Upper lobe of right lung (tissue), 1 donor: ENCODE data around the gene SSBP2. TPM values are rescaled to one million over a fixed set of nuclear protein-coding genes. Genes with fewer than 3 reads are reported as not detected.
"Not testable (repeated sequence)": the region's sequence is repeated elsewhere in the genome, so short reads cannot be mapped to it uniquely, and the experiment has no call there.

Experiments used
- ATAC-seq: fragments of 200-7000 bp; cut with Tn5 transposase; one replicate; pipeline ENCODE4 v1.9.1; 2020; ENCODE audit warnings: mild to moderate bottlenecking, moderate library complexity
- DNase-seq: peaks from one replicate; pipeline ENCODE4 v3.0.0-alpha.2; 2020
- H3K27ac ChIP-seq: fragments of 200-600 bp; one replicate; pipeline ENCODE4 v1.8.0; 2022
- H3K27me3 ChIP-seq: fragments of 200-600 bp; one replicate; pipeline ENCODE4 v1.8.0; 2022; ENCODE audit warnings: mild to moderate bottlenecking
- H3K36me3 ChIP-seq: fragments of 200-600 bp; one replicate; pipeline ENCODE4 v1.8.0; 2022
- H3K4me1 ChIP-seq: fragments of 200-600 bp; one replicate; pipeline ENCODE4 v1.8.0; 2022
- H3K4me3 ChIP-seq: fragments of 200-600 bp; one replicate; pipeline ENCODE4 v1.8.0; 2022; ENCODE audit warnings: mild to moderate bottlenecking
- H3K9me3 ChIP-seq: fragments of 200-600 bp; one replicate; pipeline ENCODE4 v1.8.0; 2022
- intact Hi-C: fragments of 100-400 bp; cut with DNase I; formaldehyde crosslinking; loops from one replicate; pipeline ENCODE4 v1.11.0; 2022
- total RNA-seq: library from RNA; stranded (reverse); fragmentation: NEBNext Ultra II Directional; extraction: Animal tissue kit (Norgen Biotek cat#: 25700); gene quantifications from one replicate; pipeline ENCODE4 v1.2.1, GENCODE V29; 2021
- TF ChIP-seq, protein P1 (sequence below): fragments of 200-600 bp; IDR thresholded peaks from one replicate; pipeline ENCODE4 v1.8.0; 2022; ENCODE audit warnings: antibody characterized with exemption
- donor health status: DM: no; HTN: yes; CAD: no; lungs with severe emphysema.

The SSBP2 gene
- total RNA-seq, 1 donor from 2014 or later = 43.8 TPM

DNA sequence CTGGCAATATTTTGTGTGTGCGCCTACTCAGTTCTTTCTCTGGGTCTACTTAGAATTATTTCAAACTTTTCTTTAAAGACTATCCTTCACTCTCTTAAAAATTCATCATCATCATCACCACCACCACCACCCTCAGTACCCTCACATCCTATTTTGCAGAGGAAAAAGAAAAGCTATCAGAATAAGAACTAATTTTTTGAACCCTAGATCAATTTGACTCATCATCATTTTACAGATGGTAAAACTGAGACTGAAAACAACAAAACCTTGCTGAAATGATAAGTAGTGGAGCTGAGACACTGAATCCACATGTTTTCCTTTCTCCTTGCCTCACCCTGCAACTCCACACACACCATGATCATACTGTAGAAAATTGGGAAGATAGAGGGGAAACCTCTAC lies 119.3 kb downstream of the SSBP2 start:
- intact Hi-C loops = no loop called here

DNA sequence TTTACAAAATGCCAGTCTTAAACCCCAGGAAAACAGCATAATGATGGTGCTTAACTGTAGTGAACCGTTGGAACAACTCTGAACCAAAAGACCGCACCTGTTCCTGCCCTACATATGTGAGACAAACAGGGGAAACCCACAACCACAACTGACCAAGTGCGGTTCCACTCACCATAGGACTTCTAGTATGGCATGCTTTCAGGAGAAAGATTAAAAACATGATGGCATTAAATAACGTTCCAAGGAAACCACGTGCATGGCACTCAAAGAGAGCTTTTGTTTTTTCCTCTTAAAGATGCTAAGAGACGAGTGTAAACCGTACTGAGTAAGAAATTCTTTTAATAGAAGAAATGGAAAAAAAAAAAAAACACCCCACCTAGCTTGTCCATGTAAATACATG lies 119.8 kb downstream of the SSBP2 start:
- intact Hi-C loops = no loop called here
- DNase-seq (no peak), ATAC-seq (no peak)
- Histone ChIP-seq H3K36me3 (no peaks in the 10 kb centered on the region), H3K27me3 (no peaks in the 10 kb centered on the region), H3K4me1 (no peaks in the 10 kb centered on the region), H3K4me3 (no peak overlapping the region), H3K9me3 (no peaks in the 10 kb centered on the region), H3K27ac (no peak overlapping the region)
- TF ChIP-seq, protein P1, sequence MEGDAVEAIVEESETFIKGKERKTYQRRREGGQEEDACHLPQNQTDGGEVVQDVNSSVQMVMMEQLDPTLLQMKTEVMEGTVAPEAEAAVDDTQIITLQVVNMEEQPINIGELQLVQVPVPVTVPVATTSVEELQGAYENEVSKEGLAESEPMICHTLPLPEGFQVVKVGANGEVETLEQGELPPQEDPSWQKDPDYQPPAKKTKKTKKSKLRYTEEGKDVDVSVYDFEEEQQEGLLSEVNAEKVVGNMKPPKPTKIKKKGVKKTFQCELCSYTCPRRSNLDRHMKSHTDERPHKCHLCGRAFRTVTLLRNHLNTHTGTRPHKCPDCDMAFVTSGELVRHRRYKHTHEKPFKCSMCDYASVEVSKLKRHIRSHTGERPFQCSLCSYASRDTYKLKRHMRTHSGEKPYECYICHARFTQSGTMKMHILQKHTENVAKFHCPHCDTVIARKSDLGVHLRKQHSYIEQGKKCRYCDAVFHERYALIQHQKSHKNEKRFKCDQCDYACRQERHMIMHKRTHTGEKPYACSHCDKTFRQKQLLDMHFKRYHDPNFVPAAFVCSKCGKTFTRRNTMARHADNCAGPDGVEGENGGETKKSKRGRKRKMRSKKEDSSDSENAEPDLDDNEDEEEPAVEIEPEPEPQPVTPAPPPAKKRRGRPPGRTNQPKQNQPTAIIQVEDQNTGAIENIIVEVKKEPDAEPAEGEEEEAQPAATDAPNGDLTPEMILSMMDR = no peak

More for the DNA sequence above, 119.3 kb downstream of the SSBP2 start:
- Histone ChIP-seq H3K9me3 (no peaks in the 10 kb centered on the region), H3K27ac (no peak overlapping the region), H3K4me3 (no peak overlapping the region), H3K4me1 (no peaks in the 10 kb centered on the region), H3K27me3 (no peaks in the 10 kb centered on the region), H3K36me3 (no peaks in the 10 kb centered on the region)
- TF ChIP-seq, protein P1 = no peak
- DNase-seq (no peak), ATAC-seq (no peak)

DNA sequence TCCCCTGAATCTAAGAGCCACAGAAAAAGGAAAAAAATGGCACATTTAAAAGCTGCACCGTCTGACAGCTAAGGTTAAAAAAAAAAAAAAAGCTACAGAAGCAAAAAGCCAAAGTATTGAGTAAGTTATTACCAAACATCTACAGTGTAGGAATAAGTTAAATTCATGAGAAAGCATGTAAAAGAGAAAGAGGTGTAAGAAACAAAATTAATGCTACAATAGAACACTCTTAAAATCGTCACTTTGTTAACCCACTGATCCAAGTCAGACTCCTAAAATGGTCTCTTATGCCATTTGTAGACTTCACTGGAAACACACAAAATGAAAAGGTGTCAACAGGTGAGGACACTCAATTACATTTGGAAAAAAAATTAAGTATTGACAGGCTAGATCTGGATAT lies 120.2 kb downstream of the SSBP2 start:
- Histone ChIP-seq H3K36me3 (no peaks in the 10 kb centered on the region), H3K4me3 (no peak overlapping the region), H3K9me3 (no peaks in the 10 kb centered on the region), H3K4me1 (no peaks in the 10 kb centered on the region), H3K27me3 (no peaks in the 10 kb centered on the region), H3K27ac (no peak overlapping the region)
- TF ChIP-seq, protein P1 = no peak
- ATAC-seq (no peak), DNase-seq (no peak)
- intact Hi-C loops = no loop called here

DNA sequence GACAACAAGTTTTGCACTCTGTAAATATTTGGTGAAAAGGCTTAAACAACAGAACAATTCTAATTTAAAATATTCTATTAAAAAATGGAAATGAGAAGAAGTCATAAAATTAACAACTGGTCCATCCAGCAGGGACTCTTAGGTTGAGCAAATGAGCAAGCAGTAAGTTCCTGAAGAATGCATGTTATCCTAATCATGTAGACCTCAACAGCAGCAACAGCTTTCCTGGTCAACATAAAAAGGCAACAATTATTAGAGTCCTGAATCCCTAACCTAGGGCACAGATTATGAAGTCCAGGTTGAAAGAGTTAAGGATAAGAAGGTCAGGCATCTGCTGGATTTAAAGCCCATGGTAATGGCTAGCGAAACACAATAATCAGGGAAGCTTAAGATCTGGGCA lies 120.9 kb downstream of the SSBP2 start:
- Histone ChIP-seq H3K36me3 (no peaks in the 10 kb centered on the region), H3K27me3 (no peaks in the 10 kb centered on the region), H3K4me3 (no peak overlapping the region), H3K27ac (no peak overlapping the region), H3K9me3 (no peaks in the 10 kb centered on the region), H3K4me1 (no peaks in the 10 kb centered on the region)
- intact Hi-C loops = no loop called here
- ATAC-seq = no peak
- TF ChIP-seq, protein P1 = no peak
- DNase-seq = no peak

DNA sequence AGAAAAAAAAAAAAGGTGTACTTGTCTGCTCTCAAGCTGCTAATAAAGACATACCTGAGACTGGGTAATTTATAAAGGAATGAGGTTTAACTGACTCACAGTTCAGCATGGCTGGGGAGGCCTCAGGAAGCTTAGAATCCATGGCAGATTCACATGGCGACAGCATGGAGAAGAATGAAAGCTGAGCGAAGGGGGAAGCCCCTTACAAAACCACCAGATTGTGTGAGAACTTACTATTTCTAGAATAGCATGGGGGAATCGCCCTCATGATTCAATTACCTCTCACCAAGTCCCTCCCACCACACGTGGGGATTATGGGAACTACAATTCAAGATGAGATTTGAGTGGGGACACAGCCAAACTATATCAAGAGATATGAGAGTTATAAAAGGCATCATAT lies 122.8 kb downstream of the SSBP2 start:
- H3K36me3 ChIP-seq, H3K27ac ChIP-seq, DNase-seq, intact Hi-C loops, ATAC-seq, H3K4me1 ChIP-seq, H3K4me3 ChIP-seq, H3K27me3 ChIP-seq, H3K9me3 ChIP-seq: not testable (repeated sequence)

DNA sequence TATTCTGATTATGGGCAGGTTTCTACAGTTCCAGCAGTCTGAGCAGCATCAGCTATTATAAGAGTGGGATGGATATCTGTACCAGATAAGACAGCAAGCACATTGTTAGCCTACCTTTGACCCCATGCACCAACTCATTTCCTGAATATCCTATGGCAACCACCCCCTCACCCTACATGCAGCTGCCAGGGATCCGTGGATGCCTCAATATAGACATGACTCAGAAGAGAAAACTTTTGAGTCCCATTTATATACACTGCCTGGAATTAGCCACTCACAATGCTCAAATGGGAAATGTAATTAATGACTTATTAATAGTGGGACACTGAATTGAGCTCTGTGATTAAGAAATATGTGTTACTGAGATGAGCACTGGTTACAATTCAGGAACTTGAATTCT lies 124.4 kb downstream of the SSBP2 start:
- TF ChIP-seq, protein P1 = no peak
- intact Hi-C loops = no loop called here
- Histone ChIP-seq H3K9me3 (no peaks in the 10 kb centered on the region), H3K4me3 (no peak overlapping the region), H3K36me3 (no peaks in the 10 kb centered on the region), H3K27ac (no peak overlapping the region), H3K4me1 (no peaks in the 10 kb centered on the region), H3K27me3 (no peaks in the 10 kb centered on the region)
- no peak for ATAC-seq
- DNase-seq = no peak
